ENCODE measurements around the gene NAA38.

Gene NAA38

GRCh38 chr17:7856811-7857712 lies at the start of gene NAA38:
Gene NAA38, minus strand, starts transcription at chr17:7857559. Its CDS starts 96 bp downstream, at chr17:7857463.
- Mint-ChIP-seq H3K4me1 (peaks cover 10% of the 10 kb centered on the region), H3K27me3 (ENCODE audit: low read depth, poor library complexity) (peaks cover 10% of the 10 kb centered on the region), H3K27ac (no peak within 1 kb of the TSS), H3K36me3 (ENCODE audit: low read depth) (peaks cover 23% of the 10 kb centered on the region), H3K9me3 (no peaks in the 10 kb centered on the region), H3K4me3 (no peak within 1 kb of the TSS)
- peak; percentile 91 for DNase-seq
- no peak for TF ChIP-seq CTCF (IDR thresholded peaks at IDR 0.05)

GRCh38 chr17:7903154-7904103 lies 46.1 kb upstream of the NAA38 start:
- Mint-ChIP-seq H3K9me3 (no peaks in the 10 kb centered on the region), H3K4me3 (peak overlapping the region; percentile 62), H3K27ac (peak overlapping the region; percentile 86), H3K36me3 (ENCODE audit: low read depth) (peaks cover 73% of the 10 kb centered on the region), H3K4me1 (peaks cover 25% of the 10 kb centered on the region), H3K27me3 (ENCODE audit: low read depth, poor library complexity) (peaks cover 3% of the 10 kb centered on the region)
- no peak for TF ChIP-seq CTCF (IDR thresholded peaks at IDR 0.05)
- DNase-seq, result no peak

- no peaks in the 10 kb centered on the region for H3K9me3 Mint-ChIP-seq
- no peak for DNase-seq
- peaks cover 87% of the 10 kb centered on the region for H3K36me3 Mint-ChIP-seq (ENCODE audit: low read depth)
- no peak for TF ChIP-seq CTCF (IDR thresholded peaks at IDR 0.05)
- H3K27me3 Mint-ChIP-seq (ENCODE audit: low read depth, poor library complexity), result peaks cover 3% of the 10 kb centered on the region
- H3K27ac Mint-ChIP-seq, result no peak overlapping the region
- H3K4me1 Mint-ChIP-seq, result peaks cover 11% of the 10 kb centered on the region
- H3K4me3 Mint-ChIP-seq, result no peak overlapping the region
These were observed 40.4 kb upstream of the NAA38 start for GRCh38 chr17:7897773-7898172.

- no peaks in the 10 kb centered on the region for H3K9me3 Mint-ChIP-seq
- H3K4me3 Mint-ChIP-seq, result no peak overlapping the region
- no peak for TF ChIP-seq CTCF (IDR thresholded peaks at IDR 0.05)
- peaks cover 3% of the 10 kb centered on the region for H3K27me3 Mint-ChIP-seq (ENCODE audit: low read depth, poor library complexity)
- peaks cover 83% of the 10 kb centered on the region for H3K36me3 Mint-ChIP-seq (ENCODE audit: low read depth)
- no peak for DNase-seq
- peak overlapping the region; percentile 78 for H3K27ac Mint-ChIP-seq
- H3K4me1 Mint-ChIP-seq, result peaks cover 6% of the 10 kb centered on the region
These were observed 39.7 kb upstream of the NAA38 start for GRCh38 chr17:7897090-7897489.

GRCh38 chr17:7894866-7895265 lies 37.5 kb upstream of the NAA38 start:
- Mint-ChIP-seq H3K4me1 (peaks cover 6% of the 10 kb centered on the region), H3K27ac (peak overlapping the region; percentile 10), H3K36me3 (ENCODE audit: low read depth) (peaks cover 80% of the 10 kb centered on the region), H3K27me3 (ENCODE audit: low read depth, poor library complexity) (peaks cover 4% of the 10 kb centered on the region), H3K4me3 (no peak overlapping the region), H3K9me3 (no peaks in the 10 kb centered on the region)
- TF ChIP-seq CTCF (IDR thresholded peaks at IDR 0.05), result no peak
- no peak for DNase-seq
